H1 (cell line): ENCODE measurements around the gene ITGA8. TPM values are rescaled to one million over a fixed set of nuclear protein-coding genes. Genes with fewer than 3 reads are reported as not detected.

ENCODE experiments used
- ATF3 ChIP-seq: IDR thresholded peaks from 2 replicates; pipeline ENCODE4 v1.6.1; 2011; ENCODE audit warnings: low read depth, mild to moderate bottlenecking, low read length; ENCODE audit not compliant: insufficient read depth
- EZH2 ChIP-seq: fragments of 200-600 bp; sonication (generic); IDR thresholded peaks from 2 replicates; pipeline ENCODE4 v1.7.1; 2012; ENCODE audit warnings: low read depth, mild to moderate bottlenecking, moderate library complexity, low read length, inconsistent platforms; ENCODE audit not compliant: severe bottlenecking
- GTF2F1 ChIP-seq: IDR thresholded peaks from 2 replicates; pipeline ENCODE4 v1.6.1; 2012; ENCODE audit warnings: low read depth, low read length, improper control_type of control experiment, borderline replicate concordance
- HDAC6 ChIP-seq: IDR thresholded peaks from one replicate; pipeline ENCODE4 v1.7.1; 2012; ENCODE audit warnings: low read depth, mild to moderate bottlenecking, inconsistent platforms, low read length, moderate library complexity
- KDM1A ChIP-seq: fragments of 200-600, 300-600 bp; sonication (generic); IDR thresholded peaks from 2 replicates; pipeline ENCODE4 v1.7.1; 2016; ENCODE audit warnings: mild to moderate bottlenecking, low read length, borderline replicate concordance
- NANOG ChIP-seq: IDR thresholded peaks from 2 replicates; pipeline ENCODE4 v1.6.1; 2011; ENCODE audit warnings: low read length, low read depth, mild to moderate bottlenecking, inconsistent platforms; ENCODE audit not compliant: insufficient read depth, poor library complexity, severe bottlenecking
- SAP30 ChIP-seq: fragments of 300-600 bp; sonication (generic); IDR thresholded peaks from 2 replicates; pipeline ENCODE4 v1.7.1; 2012; ENCODE audit warnings: low read length, moderate library complexity, mild to moderate bottlenecking, inconsistent platforms; ENCODE audit not compliant: insufficient read depth, insufficient replicate concordance
- SRF ChIP-seq: IDR thresholded peaks from 2 replicates; pipeline ENCODE4 v1.6.1; 2011; ENCODE audit warnings: mild to moderate bottlenecking, low read depth, low read length, moderate library complexity
- YY1 ChIP-seq: IDR thresholded peaks from 2 replicates; pipeline ENCODE4 v1.6.1; 2011; ENCODE audit warnings: low read depth, mild to moderate bottlenecking, low read length
- polyA plus RNA-seq, 7 experiments: library from polyadenylated mRNA; depleted of rRNA in 3 of 7; stranded (reverse) in 5 of 7; unstranded in 2 of 7; fragments of >200 nt in 5 of 7; fragments of 200-250 nt in 2 of 7; gene quantifications; 1 replicate in 5 of 7; 2 replicates in 1 of 7; 4 replicates in 1 of 7; pipeline versions ENCODE4 v1.2.1 to v1.2.3, GENCODE V29; 2011 to 2013; ENCODE audit warnings: missing spikeins in 2 of 7, mixed read lengths in 2 of 7
- total RNA-seq: library from RNA; stranded (reverse); fragmentation: NEBNext Ultra II Directional; extraction: Animal tissue kit (Norgen Biotek cat#: 25700); gene quantifications from 2 replicates; pipeline ENCODE4 v1.2.1, GENCODE V29; 2021
- TF ChIP-seq, protein P1 (sequence below): fragments of 300-600 bp; sonication (generic); IDR thresholded peaks from 2 replicates; pipeline ENCODE4 v1.7.1; 2012; ENCODE audit warnings: low read length, moderate library complexity, mild to moderate bottlenecking, inconsistent platforms; ENCODE audit not compliant: insufficient replicate concordance
- TF ChIP-seq, protein P2 (sequence below): IDR thresholded peaks from 2 replicates; pipeline ENCODE4 v1.6.1; 2012; ENCODE audit warnings: inconsistent platforms

Gene ITGA8
- total and polyA plus RNA-seq, 2 of the 8 experiments (the other 6 are each of a cell fraction or from before 2014, with no cell fraction given), result not detected

DNA sequence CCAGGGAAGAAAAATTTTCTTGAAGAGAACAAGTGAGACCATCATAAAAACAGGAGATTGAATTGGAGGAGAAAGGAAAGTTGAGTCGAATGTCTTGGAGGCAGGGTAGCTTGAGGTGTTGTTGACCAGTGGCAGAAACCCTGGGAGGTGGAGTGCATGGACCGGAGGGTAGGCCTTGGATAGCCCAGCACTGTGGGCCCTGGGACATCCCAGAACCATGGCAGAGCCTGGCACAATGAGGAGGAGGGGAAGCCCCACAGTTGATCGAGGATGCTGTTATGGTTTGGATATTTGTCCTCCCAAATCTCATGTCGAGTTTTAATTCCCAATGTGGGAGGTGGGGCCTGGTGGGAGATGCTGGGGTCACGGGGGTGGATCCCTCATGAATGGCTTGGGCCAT is 157.1 kb downstream of the ITGA8 start (continued):
- TF ChIP-seq, protein P1, sequence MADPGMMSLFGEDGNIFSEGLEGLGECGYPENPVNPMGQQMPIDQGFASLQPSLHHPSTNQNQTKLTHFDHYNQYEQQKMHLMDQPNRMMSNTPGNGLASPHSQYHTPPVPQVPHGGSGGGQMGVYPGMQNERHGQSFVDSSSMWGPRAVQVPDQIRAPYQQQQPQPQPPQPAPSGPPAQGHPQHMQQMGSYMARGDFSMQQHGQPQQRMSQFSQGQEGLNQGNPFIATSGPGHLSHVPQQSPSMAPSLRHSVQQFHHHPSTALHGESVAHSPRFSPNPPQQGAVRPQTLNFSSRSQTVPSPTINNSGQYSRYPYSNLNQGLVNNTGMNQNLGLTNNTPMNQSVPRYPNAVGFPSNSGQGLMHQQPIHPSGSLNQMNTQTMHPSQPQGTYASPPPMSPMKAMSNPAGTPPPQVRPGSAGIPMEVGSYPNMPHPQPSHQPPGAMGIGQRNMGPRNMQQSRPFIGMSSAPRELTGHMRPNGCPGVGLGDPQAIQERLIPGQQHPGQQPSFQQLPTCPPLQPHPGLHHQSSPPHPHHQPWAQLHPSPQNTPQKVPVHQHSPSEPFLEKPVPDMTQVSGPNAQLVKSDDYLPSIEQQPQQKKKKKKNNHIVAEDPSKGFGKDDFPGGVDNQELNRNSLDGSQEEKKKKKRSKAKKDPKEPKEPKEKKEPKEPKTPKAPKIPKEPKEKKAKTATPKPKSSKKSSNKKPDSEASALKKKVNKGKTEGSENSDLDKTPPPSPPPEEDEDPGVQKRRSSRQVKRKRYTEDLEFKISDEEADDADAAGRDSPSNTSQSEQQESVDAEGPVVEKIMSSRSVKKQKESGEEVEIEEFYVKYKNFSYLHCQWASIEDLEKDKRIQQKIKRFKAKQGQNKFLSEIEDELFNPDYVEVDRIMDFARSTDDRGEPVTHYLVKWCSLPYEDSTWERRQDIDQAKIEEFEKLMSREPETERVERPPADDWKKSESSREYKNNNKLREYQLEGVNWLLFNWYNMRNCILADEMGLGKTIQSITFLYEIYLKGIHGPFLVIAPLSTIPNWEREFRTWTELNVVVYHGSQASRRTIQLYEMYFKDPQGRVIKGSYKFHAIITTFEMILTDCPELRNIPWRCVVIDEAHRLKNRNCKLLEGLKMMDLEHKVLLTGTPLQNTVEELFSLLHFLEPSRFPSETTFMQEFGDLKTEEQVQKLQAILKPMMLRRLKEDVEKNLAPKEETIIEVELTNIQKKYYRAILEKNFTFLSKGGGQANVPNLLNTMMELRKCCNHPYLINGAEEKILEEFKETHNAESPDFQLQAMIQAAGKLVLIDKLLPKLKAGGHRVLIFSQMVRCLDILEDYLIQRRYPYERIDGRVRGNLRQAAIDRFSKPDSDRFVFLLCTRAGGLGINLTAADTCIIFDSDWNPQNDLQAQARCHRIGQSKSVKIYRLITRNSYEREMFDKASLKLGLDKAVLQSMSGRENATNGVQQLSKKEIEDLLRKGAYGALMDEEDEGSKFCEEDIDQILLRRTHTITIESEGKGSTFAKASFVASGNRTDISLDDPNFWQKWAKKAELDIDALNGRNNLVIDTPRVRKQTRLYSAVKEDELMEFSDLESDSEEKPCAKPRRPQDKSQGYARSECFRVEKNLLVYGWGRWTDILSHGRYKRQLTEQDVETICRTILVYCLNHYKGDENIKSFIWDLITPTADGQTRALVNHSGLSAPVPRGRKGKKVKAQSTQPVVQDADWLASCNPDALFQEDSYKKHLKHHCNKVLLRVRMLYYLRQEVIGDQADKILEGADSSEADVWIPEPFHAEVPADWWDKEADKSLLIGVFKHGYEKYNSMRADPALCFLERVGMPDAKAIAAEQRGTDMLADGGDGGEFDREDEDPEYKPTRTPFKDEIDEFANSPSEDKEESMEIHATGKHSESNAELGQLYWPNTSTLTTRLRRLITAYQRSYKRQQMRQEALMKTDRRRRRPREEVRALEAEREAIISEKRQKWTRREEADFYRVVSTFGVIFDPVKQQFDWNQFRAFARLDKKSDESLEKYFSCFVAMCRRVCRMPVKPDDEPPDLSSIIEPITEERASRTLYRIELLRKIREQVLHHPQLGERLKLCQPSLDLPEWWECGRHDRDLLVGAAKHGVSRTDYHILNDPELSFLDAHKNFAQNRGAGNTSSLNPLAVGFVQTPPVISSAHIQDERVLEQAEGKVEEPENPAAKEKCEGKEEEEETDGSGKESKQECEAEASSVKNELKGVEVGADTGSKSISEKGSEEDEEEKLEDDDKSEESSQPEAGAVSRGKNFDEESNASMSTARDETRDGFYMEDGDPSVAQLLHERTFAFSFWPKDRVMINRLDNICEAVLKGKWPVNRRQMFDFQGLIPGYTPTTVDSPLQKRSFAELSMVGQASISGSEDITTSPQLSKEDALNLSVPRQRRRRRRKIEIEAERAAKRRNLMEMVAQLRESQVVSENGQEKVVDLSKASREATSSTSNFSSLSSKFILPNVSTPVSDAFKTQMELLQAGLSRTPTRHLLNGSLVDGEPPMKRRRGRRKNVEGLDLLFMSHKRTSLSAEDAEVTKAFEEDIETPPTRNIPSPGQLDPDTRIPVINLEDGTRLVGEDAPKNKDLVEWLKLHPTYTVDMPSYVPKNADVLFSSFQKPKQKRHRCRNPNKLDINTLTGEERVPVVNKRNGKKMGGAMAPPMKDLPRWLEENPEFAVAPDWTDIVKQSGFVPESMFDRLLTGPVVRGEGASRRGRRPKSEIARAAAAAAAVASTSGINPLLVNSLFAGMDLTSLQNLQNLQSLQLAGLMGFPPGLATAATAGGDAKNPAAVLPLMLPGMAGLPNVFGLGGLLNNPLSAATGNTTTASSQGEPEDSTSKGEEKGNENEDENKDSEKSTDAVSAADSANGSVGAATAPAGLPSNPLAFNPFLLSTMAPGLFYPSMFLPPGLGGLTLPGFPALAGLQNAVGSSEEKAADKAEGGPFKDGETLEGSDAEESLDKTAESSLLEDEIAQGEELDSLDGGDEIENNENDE, result no peak
- no peak for TF ChIP-seq ATF3
- TF ChIP-seq SAP30, result no peak
- no peak for TF ChIP-seq YY1
- TF ChIP-seq KDM1A, result no peak
- no peak for TF ChIP-seq HDAC6
- no peak for TF ChIP-seq NANOG
- TF ChIP-seq, protein P2, sequence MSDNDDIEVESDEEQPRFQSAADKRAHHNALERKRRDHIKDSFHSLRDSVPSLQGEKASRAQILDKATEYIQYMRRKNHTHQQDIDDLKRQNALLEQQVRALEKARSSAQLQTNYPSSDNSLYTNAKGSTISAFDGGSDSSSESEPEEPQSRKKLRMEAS, result no peak
- TF ChIP-seq EZH2, result no peak
- no peak for TF ChIP-seq SRF
- no peak for TF ChIP-seq GTF2F1
